H1 (cell line): Measurements from ENCODE around the gene ALK. TPM values are rescaled to one million over a fixed set of nuclear protein-coding genes. Genes with fewer than 3 reads are reported as not detected.

ENCODE experiments used
- ATF2 ChIP-seq: IDR thresholded peaks from 2 replicates; pipeline ENCODE4 v1.6.1; 2012; ENCODE audit warnings: low read length, inconsistent platforms
- ATF3 ChIP-seq: IDR thresholded peaks from 2 replicates; pipeline ENCODE4 v1.6.1; 2011; ENCODE audit warnings: low read depth, mild to moderate bottlenecking, low read length; ENCODE audit not compliant: insufficient read depth
- CBX5 ChIP-seq: fragments of 300-800, 300-1000 bp; sonication (generic); IDR thresholded peaks from 2 replicates; pipeline ENCODE4 v1.7.1; 2016; ENCODE audit warnings: antibody characterized with exemption, low read length, low read depth
- EGR1 ChIP-seq: IDR thresholded peaks from 2 replicates; pipeline ENCODE4 v1.6.1; 2011; ENCODE audit warnings: low read depth, low read length, borderline replicate concordance
- MAX ChIP-seq: IDR thresholded peaks from 2 replicates; pipeline ENCODE4 v1.6.1; 2012; ENCODE audit warnings: inconsistent platforms
- PHF8 ChIP-seq: fragments of 200-600 bp; sonication (generic); conservative IDR thresholded peaks from 2 replicates; pipeline ENCODE4 v1.7.1; 2012; ENCODE audit warnings: low read depth, mild to moderate bottlenecking, inconsistent platforms, low read length, moderate library complexity
- SIX5 ChIP-seq: IDR thresholded peaks from 2 replicates; pipeline ENCODE4 v1.6.1; 2011; ENCODE audit warnings: mild to moderate bottlenecking, low read depth, low read length
- TAF1 ChIP-seq: IDR thresholded peaks from 2 replicates; pipeline ENCODE4 v1.6.1; 2011; ENCODE audit warnings: mild to moderate bottlenecking, low read depth, low read length
- YY1 ChIP-seq: IDR thresholded peaks from 2 replicates; pipeline ENCODE4 v1.6.1; 2011; ENCODE audit warnings: low read depth, mild to moderate bottlenecking, low read length
- polyA plus RNA-seq, 7 experiments: library from polyadenylated mRNA; depleted of rRNA in 3 of 7; stranded (reverse) in 5 of 7; unstranded in 2 of 7; fragments of >200 nt in 5 of 7; fragments of 200-250 nt in 2 of 7; gene quantifications; 1 replicate in 5 of 7; 2 replicates in 1 of 7; 4 replicates in 1 of 7; pipeline versions ENCODE4 v1.2.1 to v1.2.3, GENCODE V29; 2011 to 2013; ENCODE audit warnings: missing spikeins in 2 of 7, mixed read lengths in 2 of 7
- total RNA-seq: library from RNA; stranded (reverse); fragmentation: NEBNext Ultra II Directional; extraction: Animal tissue kit (Norgen Biotek cat#: 25700); gene quantifications from 2 replicates; pipeline ENCODE4 v1.2.1, GENCODE V29; 2021
- TF ChIP-seq, protein P1 (sequence below): fragments of 300-600 bp; sonication (generic); IDR thresholded peaks from 2 replicates; pipeline ENCODE4 v1.7.1; 2012; ENCODE audit warnings: low read length, moderate library complexity, mild to moderate bottlenecking, inconsistent platforms; ENCODE audit not compliant: insufficient replicate concordance

The ALK gene
- total and polyA plus RNA-seq, 2 of the 8 experiments (the other 6 are each of a cell fraction or from before 2014, with no cell fraction given) = 0.02 to 0.09 TPM

DNA sequence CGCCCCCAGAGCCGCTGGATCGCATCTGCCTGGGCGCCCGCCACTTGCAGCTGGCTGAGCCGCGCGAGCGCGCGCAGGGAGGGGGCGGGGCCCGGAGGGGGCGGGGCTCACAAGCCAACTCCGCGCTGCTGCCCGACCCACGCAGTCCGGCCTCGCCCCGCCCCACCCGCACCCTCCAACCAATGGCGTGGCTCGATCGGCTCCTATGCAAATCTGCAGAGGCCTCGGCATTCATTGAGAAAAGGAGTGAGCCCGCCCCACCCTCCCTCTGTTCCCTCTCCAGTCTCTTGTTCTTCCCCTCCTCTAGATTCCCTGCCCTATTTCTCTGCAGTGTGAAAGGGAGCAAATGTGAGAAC, at the start of gene ALK (continued):
- TF ChIP-seq, protein P1, sequence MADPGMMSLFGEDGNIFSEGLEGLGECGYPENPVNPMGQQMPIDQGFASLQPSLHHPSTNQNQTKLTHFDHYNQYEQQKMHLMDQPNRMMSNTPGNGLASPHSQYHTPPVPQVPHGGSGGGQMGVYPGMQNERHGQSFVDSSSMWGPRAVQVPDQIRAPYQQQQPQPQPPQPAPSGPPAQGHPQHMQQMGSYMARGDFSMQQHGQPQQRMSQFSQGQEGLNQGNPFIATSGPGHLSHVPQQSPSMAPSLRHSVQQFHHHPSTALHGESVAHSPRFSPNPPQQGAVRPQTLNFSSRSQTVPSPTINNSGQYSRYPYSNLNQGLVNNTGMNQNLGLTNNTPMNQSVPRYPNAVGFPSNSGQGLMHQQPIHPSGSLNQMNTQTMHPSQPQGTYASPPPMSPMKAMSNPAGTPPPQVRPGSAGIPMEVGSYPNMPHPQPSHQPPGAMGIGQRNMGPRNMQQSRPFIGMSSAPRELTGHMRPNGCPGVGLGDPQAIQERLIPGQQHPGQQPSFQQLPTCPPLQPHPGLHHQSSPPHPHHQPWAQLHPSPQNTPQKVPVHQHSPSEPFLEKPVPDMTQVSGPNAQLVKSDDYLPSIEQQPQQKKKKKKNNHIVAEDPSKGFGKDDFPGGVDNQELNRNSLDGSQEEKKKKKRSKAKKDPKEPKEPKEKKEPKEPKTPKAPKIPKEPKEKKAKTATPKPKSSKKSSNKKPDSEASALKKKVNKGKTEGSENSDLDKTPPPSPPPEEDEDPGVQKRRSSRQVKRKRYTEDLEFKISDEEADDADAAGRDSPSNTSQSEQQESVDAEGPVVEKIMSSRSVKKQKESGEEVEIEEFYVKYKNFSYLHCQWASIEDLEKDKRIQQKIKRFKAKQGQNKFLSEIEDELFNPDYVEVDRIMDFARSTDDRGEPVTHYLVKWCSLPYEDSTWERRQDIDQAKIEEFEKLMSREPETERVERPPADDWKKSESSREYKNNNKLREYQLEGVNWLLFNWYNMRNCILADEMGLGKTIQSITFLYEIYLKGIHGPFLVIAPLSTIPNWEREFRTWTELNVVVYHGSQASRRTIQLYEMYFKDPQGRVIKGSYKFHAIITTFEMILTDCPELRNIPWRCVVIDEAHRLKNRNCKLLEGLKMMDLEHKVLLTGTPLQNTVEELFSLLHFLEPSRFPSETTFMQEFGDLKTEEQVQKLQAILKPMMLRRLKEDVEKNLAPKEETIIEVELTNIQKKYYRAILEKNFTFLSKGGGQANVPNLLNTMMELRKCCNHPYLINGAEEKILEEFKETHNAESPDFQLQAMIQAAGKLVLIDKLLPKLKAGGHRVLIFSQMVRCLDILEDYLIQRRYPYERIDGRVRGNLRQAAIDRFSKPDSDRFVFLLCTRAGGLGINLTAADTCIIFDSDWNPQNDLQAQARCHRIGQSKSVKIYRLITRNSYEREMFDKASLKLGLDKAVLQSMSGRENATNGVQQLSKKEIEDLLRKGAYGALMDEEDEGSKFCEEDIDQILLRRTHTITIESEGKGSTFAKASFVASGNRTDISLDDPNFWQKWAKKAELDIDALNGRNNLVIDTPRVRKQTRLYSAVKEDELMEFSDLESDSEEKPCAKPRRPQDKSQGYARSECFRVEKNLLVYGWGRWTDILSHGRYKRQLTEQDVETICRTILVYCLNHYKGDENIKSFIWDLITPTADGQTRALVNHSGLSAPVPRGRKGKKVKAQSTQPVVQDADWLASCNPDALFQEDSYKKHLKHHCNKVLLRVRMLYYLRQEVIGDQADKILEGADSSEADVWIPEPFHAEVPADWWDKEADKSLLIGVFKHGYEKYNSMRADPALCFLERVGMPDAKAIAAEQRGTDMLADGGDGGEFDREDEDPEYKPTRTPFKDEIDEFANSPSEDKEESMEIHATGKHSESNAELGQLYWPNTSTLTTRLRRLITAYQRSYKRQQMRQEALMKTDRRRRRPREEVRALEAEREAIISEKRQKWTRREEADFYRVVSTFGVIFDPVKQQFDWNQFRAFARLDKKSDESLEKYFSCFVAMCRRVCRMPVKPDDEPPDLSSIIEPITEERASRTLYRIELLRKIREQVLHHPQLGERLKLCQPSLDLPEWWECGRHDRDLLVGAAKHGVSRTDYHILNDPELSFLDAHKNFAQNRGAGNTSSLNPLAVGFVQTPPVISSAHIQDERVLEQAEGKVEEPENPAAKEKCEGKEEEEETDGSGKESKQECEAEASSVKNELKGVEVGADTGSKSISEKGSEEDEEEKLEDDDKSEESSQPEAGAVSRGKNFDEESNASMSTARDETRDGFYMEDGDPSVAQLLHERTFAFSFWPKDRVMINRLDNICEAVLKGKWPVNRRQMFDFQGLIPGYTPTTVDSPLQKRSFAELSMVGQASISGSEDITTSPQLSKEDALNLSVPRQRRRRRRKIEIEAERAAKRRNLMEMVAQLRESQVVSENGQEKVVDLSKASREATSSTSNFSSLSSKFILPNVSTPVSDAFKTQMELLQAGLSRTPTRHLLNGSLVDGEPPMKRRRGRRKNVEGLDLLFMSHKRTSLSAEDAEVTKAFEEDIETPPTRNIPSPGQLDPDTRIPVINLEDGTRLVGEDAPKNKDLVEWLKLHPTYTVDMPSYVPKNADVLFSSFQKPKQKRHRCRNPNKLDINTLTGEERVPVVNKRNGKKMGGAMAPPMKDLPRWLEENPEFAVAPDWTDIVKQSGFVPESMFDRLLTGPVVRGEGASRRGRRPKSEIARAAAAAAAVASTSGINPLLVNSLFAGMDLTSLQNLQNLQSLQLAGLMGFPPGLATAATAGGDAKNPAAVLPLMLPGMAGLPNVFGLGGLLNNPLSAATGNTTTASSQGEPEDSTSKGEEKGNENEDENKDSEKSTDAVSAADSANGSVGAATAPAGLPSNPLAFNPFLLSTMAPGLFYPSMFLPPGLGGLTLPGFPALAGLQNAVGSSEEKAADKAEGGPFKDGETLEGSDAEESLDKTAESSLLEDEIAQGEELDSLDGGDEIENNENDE = no peak
- no peak for TF ChIP-seq SIX5
- TF ChIP-seq ATF2 = no peak
- 0 out of 2 replicates have a peak, but pooled peaks have one; percentile 36 for TF ChIP-seq TAF1
- TF ChIP-seq CBX5 = no peak
- peak; percentile 10; the same call in 1 of the 2 replicates for TF ChIP-seq EGR1
- TF ChIP-seq YY1 = no peak
- TF ChIP-seq PHF8 = no peak
- TF ChIP-seq ATF3 = no peak
- no peak for TF ChIP-seq MAX
